K562 (cell line): ENCODE data around the gene STEAP2. TPM values are rescaled to one million over a fixed set of nuclear protein-coding genes. Genes with fewer than 3 reads are reported as not detected.

ENCODE experiments used
- CREB1 ChIP-seq, 2 experiments: sonication (generic) in 1 of 2; formaldehyde crosslinking in 1 of 2; IDR thresholded peaks; 2 replicates each; pipeline versions ENCODE4 v1.6.1 to v1.8.0; 2012 to 2022; ENCODE audit warnings: inconsistent platforms in 1 of 2, mild to moderate bottlenecking in 1 of 2, missing genetic modification reagents in 1 of 2, moderate library complexity in 1 of 2
- E2F3 ChIP-seq: fragments of 250-450 bp; sonication (Bioruptor Pico); IDR thresholded peaks from 2 replicates; pipeline ENCODE4 v1.4.0; 2020; ENCODE audit warnings: mild to moderate bottlenecking
- ZNF77 ChIP-seq: fragments of 250-450 bp; sonication (Bioruptor Pico); IDR thresholded peaks from 2 replicates; pipeline ENCODE4 v1.5.0; 2020
- polyA plus RNA-seq, 8 experiments: library from polyadenylated mRNA; depleted of rRNA in 4 of 8; stranded (reverse) in 5 of 8; unstranded in 3 of 8; fragments of >200 nt; fragmentation: Nextera tagmentation in 2 of 8; fragmentation: Illumina TruSeq in 1 of 8; extraction: Ambion mirVana in 2 of 8; extraction: Trizol in 1 of 8; gene quantifications; 2 replicates each; pipeline versions ENCODE4 v1.2.1 to v1.2.3, GENCODE V29; 2011 to 2014; ENCODE audit warnings: inconsistent platforms in 1 of 8, missing spikeins in 1 of 8
- total RNA-seq, 7 experiments: library from RNA; depleted of rRNA in 6 of 7; stranded (reverse); fragments of >200 nt in 6 of 7; fragmentation: Illumina TruSeq in 2 of 7; extraction: Trizol in 2 of 7; gene quantifications; 2 replicates each; pipeline versions ENCODE4 v1.2.1 to v1.2.3, GENCODE V29; 2011 to 2021; ENCODE audit warnings: low replicate concordance in 1 of 7
- TF ChIP-seq, protein P1 (sequence below): fragments of 250-450 bp; sonication (Bioruptor Pico); IDR thresholded peaks from 2 replicates; pipeline ENCODE4 v1.8.0; 2022; ENCODE audit warnings: moderate library complexity, mild to moderate bottlenecking, inconsistent platforms
- TF ChIP-seq, protein P2 (sequence below): IDR thresholded peaks from 3 replicates; pipeline ENCODE4 v1.6.1; 2011; ENCODE audit warnings: borderline replicate concordance, mild to moderate bottlenecking, moderate library complexity; ENCODE audit not compliant: insufficient read length; ENCODE audit errors: extremely low read depth

The STEAP2 gene
- total and polyA plus RNA-seq, 9 of the 15 experiments (the other 6 are each of a cell fraction or from before 2014, with no cell fraction given), result 0.02 to 0.03 TPM; not detected in 7

DNA sequence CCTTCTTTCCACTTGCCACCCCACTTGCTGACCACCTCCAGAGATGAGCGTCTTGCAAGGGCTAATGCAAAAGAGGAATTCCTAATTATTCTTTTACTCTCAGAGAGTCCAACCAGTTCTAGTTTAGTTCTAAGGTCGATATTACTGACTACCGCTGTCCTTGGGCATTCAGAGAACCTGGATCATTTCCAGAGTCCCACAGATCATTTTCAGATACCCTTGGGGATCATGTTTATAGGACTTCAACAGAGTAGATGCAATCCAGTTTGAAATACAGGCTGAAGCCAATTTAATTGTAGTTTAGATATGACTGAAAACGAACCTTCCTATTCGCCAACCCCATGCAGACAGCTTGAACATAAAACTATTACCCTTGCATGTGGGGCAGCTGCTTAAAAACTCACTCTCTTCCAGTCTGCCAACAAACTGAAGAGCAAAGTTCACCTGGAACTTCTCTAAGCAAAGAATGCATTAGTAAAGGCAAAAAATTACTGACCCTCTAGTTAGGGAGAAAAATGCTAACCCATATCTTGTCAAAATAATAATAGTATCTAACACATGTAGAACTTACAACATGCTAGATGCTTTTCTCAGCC is 55.8 kb downstream of the STEAP2 start (continued):
- TF ChIP-seq, protein P1, sequence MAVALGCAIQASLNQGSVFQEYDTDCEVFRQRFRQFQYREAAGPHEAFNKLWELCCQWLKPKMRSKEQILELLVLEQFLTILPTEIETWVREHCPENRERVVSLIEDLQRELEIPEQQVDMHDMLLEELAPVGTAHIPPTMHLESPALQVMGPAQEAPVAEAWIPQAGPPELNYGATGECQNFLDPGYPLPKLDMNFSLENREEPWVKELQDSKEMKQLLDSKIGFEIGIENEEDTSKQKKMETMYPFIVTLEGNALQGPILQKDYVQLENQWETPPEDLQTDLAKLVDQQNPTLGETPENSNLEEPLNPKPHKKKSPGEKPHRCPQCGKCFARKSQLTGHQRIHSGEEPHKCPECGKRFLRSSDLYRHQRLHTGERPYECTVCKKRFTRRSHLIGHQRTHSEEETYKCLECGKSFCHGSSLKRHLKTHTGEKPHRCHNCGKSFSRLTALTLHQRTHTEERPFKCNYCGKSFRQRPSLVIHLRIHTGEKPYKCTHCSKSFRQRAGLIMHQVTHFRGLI, result no peak
- TF ChIP-seq CREB1 (IDR thresholded peaks at IDR 0.05) (no peak), CREB1 (CRISPR knock-in tag; IDR thresholded peaks at IDR 0.05) (no peak), ZNF77 (CRISPR knock-in tag) (no peak), E2F3 (CRISPR knock-in tag) (no peak)
- TF ChIP-seq, protein P2, sequence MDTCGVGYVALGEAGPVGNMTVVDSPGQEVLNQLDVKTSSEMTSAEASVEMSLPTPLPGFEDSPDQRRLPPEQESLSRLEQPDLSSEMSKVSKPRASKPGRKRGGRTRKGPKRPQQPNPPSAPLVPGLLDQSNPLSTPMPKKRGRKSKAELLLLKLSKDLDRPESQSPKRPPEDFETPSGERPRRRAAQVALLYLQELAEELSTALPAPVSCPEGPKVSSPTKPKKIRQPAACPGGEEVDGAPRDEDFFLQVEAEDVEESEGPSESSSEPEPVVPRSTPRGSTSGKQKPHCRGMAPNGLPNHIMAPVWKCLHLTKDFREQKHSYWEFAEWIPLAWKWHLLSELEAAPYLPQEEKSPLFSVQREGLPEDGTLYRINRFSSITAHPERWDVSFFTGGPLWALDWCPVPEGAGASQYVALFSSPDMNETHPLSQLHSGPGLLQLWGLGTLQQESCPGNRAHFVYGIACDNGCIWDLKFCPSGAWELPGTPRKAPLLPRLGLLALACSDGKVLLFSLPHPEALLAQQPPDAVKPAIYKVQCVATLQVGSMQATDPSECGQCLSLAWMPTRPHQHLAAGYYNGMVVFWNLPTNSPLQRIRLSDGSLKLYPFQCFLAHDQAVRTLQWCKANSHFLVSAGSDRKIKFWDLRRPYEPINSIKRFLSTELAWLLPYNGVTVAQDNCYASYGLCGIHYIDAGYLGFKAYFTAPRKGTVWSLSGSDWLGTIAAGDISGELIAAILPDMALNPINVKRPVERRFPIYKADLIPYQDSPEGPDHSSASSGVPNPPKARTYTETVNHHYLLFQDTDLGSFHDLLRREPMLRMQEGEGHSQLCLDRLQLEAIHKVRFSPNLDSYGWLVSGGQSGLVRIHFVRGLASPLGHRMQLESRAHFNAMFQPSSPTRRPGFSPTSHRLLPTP, result no peak
